Nephron (organoid): ENCODE results near the gene NOTCH4.
"Not testable (repeated sequence)": the region's sequence is repeated elsewhere in the genome, so short reads cannot be mapped to it uniquely, and the experiment has no call there.

Experiments used
- H3K27ac Mint-ChIP-seq, 3 experiments: 2 replicates each; pipeline ENCODE4 v1.8.0; 2020; ENCODE audit warnings: mixed read lengths in 3 of 3, mild to moderate bottlenecking in 2 of 3, moderate library complexity in 1 of 3
- H3K27me3 Mint-ChIP-seq: 2 replicates; pipeline ENCODE4 v1.8.0; 2021; ENCODE audit warnings: low read depth, mild to moderate bottlenecking, moderate library complexity, mixed read lengths
- H3K36me3 Mint-ChIP-seq: 2 replicates; pipeline ENCODE4 v1.8.0; 2020; ENCODE audit warnings: low read depth, mixed read lengths
- H3K4me1 Mint-ChIP-seq: 2 replicates; pipeline ENCODE4 v1.8.0; 2020; ENCODE audit warnings: mixed read lengths
- H3K4me3 Mint-ChIP-seq, 3 experiments: 2 replicates each; pipeline ENCODE4 v1.8.0; 2020; ENCODE audit warnings: mild to moderate bottlenecking in 3 of 3, mixed read lengths in 3 of 3, moderate library complexity in 2 of 3
- H3K9me3 Mint-ChIP-seq: 2 replicates; pipeline ENCODE4 v1.8.0; 2020; ENCODE audit warnings: mixed read lengths
- CTCF ChIP-seq, 3 experiments: fragments of 200-600 bp; sonication (generic); IDR thresholded peaks; one replicate each; pipeline ENCODE4 v1.5.0; 2021; ENCODE audit warnings: antibody characterized with exemption in 3 of 3; ENCODE audit not compliant: unreplicated experiment in 3 of 3

NOTCH4 gene

GRCh38 chr6:32254761-32255198, 30.9 kb upstream of the NOTCH4 start:
- H3K4me3 Mint-ChIP-seq = peak overlapping the region; percentile 83 to 87 (median 87)

GRCh38 chr6:32252331-32253009, 28.6 kb upstream of the NOTCH4 start:
- Mint-ChIP-seq H3K9me3 (peaks cover 7% of the 10 kb centered on the region), H3K36me3 (no peaks in the 10 kb centered on the region), H3K4me3 (peak overlapping the region; percentile 11 to 17 (median 16)), H3K27me3 (peaks cover 4% of the 10 kb centered on the region), H3K4me1 (peaks cover 5% of the 10 kb centered on the region), H3K27ac (peak overlapping the region in 2 of 3 experiments; percentile 10 to 36)
- no peak for TF ChIP-seq CTCF (IDR thresholded peaks at IDR 0.05; ENCODE audit: unreplicated experiment in 3 of 3)

More at GRCh38 chr6:32254761-32255198, 30.9 kb upstream of the NOTCH4 start:
- H3K36me3 Mint-ChIP-seq = peaks cover 16% of the 10 kb centered on the region
- no peak for TF ChIP-seq CTCF (IDR thresholded peaks at IDR 0.05; ENCODE audit: unreplicated experiment in 3 of 3)
- peak overlapping the region; percentile 99 to 100 (median 99) for H3K27ac Mint-ChIP-seq
- H3K27me3 Mint-ChIP-seq = peaks cover 4% of the 10 kb centered on the region
- peaks cover 5% of the 10 kb centered on the region for H3K4me1 Mint-ChIP-seq
- peaks cover 20% of the 10 kb centered on the region for H3K9me3 Mint-ChIP-seq

GRCh38 chr6:32249262-32249661, 25.4 kb upstream of the NOTCH4 start:
- Mint-ChIP-seq H3K9me3 (peaks cover 7% of the 10 kb centered on the region), H3K4me1 (peaks cover 9% of the 10 kb centered on the region), H3K27me3 (no peaks in the 10 kb centered on the region), H3K36me3 (no peaks in the 10 kb centered on the region), H3K27ac (no peak overlapping the region), H3K4me3 (no peak overlapping the region)
- no peak for TF ChIP-seq CTCF (IDR thresholded peaks at IDR 0.05; ENCODE audit: unreplicated experiment in 3 of 3)

- Mint-ChIP-seq H3K27ac (no peak overlapping the region), H3K9me3 (peaks cover 7% of the 10 kb centered on the region), H3K4me3 (no peak overlapping the region), H3K36me3 (no peaks in the 10 kb centered on the region), H3K4me1 (peaks cover 23% of the 10 kb centered on the region), H3K27me3 (no peaks in the 10 kb centered on the region)
- TF ChIP-seq CTCF (IDR thresholded peaks at IDR 0.05; ENCODE audit: unreplicated experiment in 3 of 3) = no peak
Observed at GRCh38 chr6:32247401-32247800, 23.5 kb upstream of the NOTCH4 start.

GRCh38 chr6:32244946-32245398, 21.1 kb upstream of the NOTCH4 start:
- Mint-ChIP-seq H3K9me3 (peaks cover 7% of the 10 kb centered on the region), H3K36me3 (no peaks in the 10 kb centered on the region), H3K4me3 (peak overlapping the region; percentile 4 to 30 (median 18)), H3K27me3 (no peaks in the 10 kb centered on the region), H3K4me1 (peaks cover 25% of the 10 kb centered on the region), H3K27ac (peak overlapping the region; percentile 25 to 60 (median 59))
- peak; percentile 91 to 92 (median 92) for TF ChIP-seq CTCF (IDR thresholded peaks at IDR 0.05; ENCODE audit: unreplicated experiment in 3 of 3)

- Mint-ChIP-seq H3K9me3 (peaks cover 6% of the 10 kb centered on the region), H3K4me1 (peaks cover 25% of the 10 kb centered on the region), H3K4me3 (no peak overlapping the region), H3K27ac (no peak overlapping the region), H3K27me3 (no peaks in the 10 kb centered on the region), H3K36me3 (no peaks in the 10 kb centered on the region)
- no peak for TF ChIP-seq CTCF (IDR thresholded peaks at IDR 0.05; ENCODE audit: unreplicated experiment in 3 of 3)
Observed at GRCh38 chr6:32244270-32244669, 20.4 kb upstream of the NOTCH4 start.

- not testable (repeated sequence) for H3K4me3 Mint-ChIP-seq, H3K36me3 Mint-ChIP-seq, H3K27me3 Mint-ChIP-seq, H3K27ac Mint-ChIP-seq, H3K9me3 Mint-ChIP-seq
- peaks cover 25% of the 10 kb centered on the region for H3K4me1 Mint-ChIP-seq
Observed at GRCh38 chr6:32242318-32242813, 18.5 kb upstream of the NOTCH4 start.
